Liver (tissue), 3 donors: Measurements from ENCODE around the gene RBM20.

Experiments
- FOXA1 ChIP-seq: IDR thresholded peaks from 2 replicates; pipeline ENCODE4 v1.6.1; 2016; ENCODE audit warnings: antibody characterized with exemption
- GABPA ChIP-seq, 2 donors: IDR thresholded peaks in 1 of 2; conservative IDR thresholded peaks in 1 of 2; 2 replicates each; pipeline ENCODE4 v1.6.1; 2016; ENCODE audit warnings: antibody characterized with exemption in 2 of 2, mild to moderate bottlenecking in 1 of 2, moderate library complexity in 1 of 2
- HNF4G ChIP-seq: IDR thresholded peaks from 2 replicates; pipeline ENCODE4 v1.6.1; 2016; ENCODE audit warnings: antibody characterized with exemption
- JUND ChIP-seq, 2 donors: IDR thresholded peaks; 2 replicates each; pipeline ENCODE4 v1.6.1; 2016; ENCODE audit warnings: antibody characterized with exemption in 2 of 2
- NR2F2 ChIP-seq: IDR thresholded peaks from 2 replicates; pipeline ENCODE4 v1.6.1; 2016; ENCODE audit warnings: antibody characterized with exemption
- RAD21 ChIP-seq, 2 donors: IDR thresholded peaks; 2 replicates each; pipeline ENCODE4 v1.6.1; 2016; ENCODE audit warnings: antibody characterized with exemption in 2 of 2, mild to moderate bottlenecking in 2 of 2
- SP1 ChIP-seq: IDR thresholded peaks from 2 replicates; pipeline ENCODE4 v1.6.1; 2018; ENCODE audit warnings: antibody characterized with exemption, mild to moderate bottlenecking
- TAF1 ChIP-seq: conservative IDR thresholded peaks from 2 replicates; pipeline ENCODE4 v1.6.1; 2016; ENCODE audit warnings: antibody characterized with exemption, mild to moderate bottlenecking
- YY1 ChIP-seq: IDR thresholded peaks from 2 replicates; pipeline ENCODE4 v1.6.1; 2016; ENCODE audit warnings: antibody characterized with exemption, mild to moderate bottlenecking
- TF ChIP-seq, protein P1 (sequence below): IDR thresholded peaks from 2 replicates; pipeline ENCODE4 v1.6.1; 2016; ENCODE audit warnings: antibody characterized with exemption, mild to moderate bottlenecking
- TF ChIP-seq, protein P2 (sequence below): fragments of 150-350 bp; IDR thresholded peaks from 2 replicates; pipeline ENCODE4 v1.5.1; 2017; ENCODE audit warnings: improper control_type of control experiment, low read depth, low read length; ENCODE audit not compliant: missing input control
- TF ChIP-seq, protein P3 (sequence below): IDR thresholded peaks from 2 replicates; pipeline ENCODE4 v1.6.1; 2016; ENCODE audit warnings: antibody characterized with exemption
- TF ChIP-seq, protein P4 (sequence below): IDR thresholded peaks from 2 replicates; pipeline ENCODE4 v1.6.1; 2016; ENCODE audit warnings: antibody characterized with exemption
- donor health status: healthy.
- donor health status: healthy.

DNA sequence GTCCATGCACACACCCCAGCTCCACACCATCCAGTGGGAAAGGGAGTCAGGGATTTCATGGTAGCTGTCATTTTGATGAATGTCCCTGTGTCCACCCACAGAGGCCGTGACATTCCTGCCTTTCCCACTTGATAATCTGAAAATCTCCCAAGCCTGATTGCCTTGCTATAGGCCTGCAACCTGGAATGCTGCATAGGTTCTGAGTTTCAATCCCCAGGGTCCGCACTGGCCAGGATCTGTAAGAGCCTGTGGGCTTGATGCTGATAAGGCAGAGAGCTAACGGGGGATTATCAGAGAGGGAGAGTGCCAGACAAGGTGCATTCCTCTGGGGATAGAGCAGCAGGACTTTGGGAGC, 57.5 kb downstream of the RBM20 start:
- TF ChIP-seq, protein P1, sequence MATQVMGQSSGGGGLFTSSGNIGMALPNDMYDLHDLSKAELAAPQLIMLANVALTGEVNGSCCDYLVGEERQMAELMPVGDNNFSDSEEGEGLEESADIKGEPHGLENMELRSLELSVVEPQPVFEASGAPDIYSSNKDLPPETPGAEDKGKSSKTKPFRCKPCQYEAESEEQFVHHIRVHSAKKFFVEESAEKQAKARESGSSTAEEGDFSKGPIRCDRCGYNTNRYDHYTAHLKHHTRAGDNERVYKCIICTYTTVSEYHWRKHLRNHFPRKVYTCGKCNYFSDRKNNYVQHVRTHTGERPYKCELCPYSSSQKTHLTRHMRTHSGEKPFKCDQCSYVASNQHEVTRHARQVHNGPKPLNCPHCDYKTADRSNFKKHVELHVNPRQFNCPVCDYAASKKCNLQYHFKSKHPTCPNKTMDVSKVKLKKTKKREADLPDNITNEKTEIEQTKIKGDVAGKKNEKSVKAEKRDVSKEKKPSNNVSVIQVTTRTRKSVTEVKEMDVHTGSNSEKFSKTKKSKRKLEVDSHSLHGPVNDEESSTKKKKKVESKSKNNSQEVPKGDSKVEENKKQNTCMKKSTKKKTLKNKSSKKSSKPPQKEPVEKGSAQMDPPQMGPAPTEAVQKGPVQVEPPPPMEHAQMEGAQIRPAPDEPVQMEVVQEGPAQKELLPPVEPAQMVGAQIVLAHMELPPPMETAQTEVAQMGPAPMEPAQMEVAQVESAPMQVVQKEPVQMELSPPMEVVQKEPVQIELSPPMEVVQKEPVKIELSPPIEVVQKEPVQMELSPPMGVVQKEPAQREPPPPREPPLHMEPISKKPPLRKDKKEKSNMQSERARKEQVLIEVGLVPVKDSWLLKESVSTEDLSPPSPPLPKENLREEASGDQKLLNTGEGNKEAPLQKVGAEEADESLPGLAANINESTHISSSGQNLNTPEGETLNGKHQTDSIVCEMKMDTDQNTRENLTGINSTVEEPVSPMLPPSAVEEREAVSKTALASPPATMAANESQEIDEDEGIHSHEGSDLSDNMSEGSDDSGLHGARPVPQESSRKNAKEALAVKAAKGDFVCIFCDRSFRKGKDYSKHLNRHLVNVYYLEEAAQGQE, result no peak
- TF ChIP-seq, protein P2, sequence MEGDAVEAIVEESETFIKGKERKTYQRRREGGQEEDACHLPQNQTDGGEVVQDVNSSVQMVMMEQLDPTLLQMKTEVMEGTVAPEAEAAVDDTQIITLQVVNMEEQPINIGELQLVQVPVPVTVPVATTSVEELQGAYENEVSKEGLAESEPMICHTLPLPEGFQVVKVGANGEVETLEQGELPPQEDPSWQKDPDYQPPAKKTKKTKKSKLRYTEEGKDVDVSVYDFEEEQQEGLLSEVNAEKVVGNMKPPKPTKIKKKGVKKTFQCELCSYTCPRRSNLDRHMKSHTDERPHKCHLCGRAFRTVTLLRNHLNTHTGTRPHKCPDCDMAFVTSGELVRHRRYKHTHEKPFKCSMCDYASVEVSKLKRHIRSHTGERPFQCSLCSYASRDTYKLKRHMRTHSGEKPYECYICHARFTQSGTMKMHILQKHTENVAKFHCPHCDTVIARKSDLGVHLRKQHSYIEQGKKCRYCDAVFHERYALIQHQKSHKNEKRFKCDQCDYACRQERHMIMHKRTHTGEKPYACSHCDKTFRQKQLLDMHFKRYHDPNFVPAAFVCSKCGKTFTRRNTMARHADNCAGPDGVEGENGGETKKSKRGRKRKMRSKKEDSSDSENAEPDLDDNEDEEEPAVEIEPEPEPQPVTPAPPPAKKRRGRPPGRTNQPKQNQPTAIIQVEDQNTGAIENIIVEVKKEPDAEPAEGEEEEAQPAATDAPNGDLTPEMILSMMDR, result no peak
- TF ChIP-seq JUND (IDR thresholded peaks at IDR 0.05), result no peak
- no peak for TF ChIP-seq RAD21 (IDR thresholded peaks at IDR 0.05)
- TF ChIP-seq NR2F2, result no peak
- no peak for TF ChIP-seq GABPA (IDR thresholded peaks at IDR 0.05 in 1 of 2, conservative IDR thresholded peaks at IDR 0.05 in 1 of 2)
- TF ChIP-seq FOXA1, result no peak
- TF ChIP-seq HNF4G, result no peak
- TF ChIP-seq YY1, result no peak
- no peak for TF ChIP-seq TAF1
- TF ChIP-seq, protein P3, sequence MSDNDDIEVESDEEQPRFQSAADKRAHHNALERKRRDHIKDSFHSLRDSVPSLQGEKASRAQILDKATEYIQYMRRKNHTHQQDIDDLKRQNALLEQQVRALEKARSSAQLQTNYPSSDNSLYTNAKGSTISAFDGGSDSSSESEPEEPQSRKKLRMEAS, result no peak
- no peak for TF ChIP-seq SP1
- TF ChIP-seq, protein P4, sequence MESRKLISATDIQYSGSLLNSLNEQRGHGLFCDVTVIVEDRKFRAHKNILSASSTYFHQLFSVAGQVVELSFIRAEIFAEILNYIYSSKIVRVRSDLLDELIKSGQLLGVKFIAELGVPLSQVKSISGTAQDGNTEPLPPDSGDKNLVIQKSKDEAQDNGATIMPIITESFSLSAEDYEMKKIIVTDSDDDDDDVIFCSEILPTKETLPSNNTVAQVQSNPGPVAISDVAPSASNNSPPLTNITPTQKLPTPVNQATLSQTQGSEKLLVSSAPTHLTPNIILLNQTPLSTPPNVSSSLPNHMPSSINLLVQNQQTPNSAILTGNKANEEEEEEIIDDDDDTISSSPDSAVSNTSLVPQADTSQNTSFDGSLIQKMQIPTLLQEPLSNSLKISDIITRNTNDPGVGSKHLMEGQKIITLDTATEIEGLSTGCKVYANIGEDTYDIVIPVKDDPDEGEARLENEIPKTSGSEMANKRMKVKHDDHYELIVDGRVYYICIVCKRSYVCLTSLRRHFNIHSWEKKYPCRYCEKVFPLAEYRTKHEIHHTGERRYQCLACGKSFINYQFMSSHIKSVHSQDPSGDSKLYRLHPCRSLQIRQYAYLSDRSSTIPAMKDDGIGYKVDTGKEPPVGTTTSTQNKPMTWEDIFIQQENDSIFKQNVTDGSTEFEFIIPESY, result no peak
